Activated CD4-positive, alpha-beta T cell treated with anti-CD3 and anti-CD28 coated beads, Interleukin-2, amount 50 U/mL, for 24 hours (primary cell): Measurements from ENCODE around the gene POLE.
A peak's percentile ranks its signal among the peaks of the same experiment; 100 is the strongest.

Source experiments
- DNase-seq, 2 donors: peaks; one replicate each; pipeline ENCODE4 v3.0.0-alpha.2; 2020; ENCODE audit warnings: low read depth in 1 of 2, low spot score in 1 of 2

Gene POLE

GRCh38 chr12:132617135-132617701 lies 69.9 kb downstream of the POLE start:
- no peak for DNase-seq

- DNase-seq = no peak
Observed at GRCh38 chr12:132615579-132616038, 71.5 kb downstream of the POLE start.

DNA sequence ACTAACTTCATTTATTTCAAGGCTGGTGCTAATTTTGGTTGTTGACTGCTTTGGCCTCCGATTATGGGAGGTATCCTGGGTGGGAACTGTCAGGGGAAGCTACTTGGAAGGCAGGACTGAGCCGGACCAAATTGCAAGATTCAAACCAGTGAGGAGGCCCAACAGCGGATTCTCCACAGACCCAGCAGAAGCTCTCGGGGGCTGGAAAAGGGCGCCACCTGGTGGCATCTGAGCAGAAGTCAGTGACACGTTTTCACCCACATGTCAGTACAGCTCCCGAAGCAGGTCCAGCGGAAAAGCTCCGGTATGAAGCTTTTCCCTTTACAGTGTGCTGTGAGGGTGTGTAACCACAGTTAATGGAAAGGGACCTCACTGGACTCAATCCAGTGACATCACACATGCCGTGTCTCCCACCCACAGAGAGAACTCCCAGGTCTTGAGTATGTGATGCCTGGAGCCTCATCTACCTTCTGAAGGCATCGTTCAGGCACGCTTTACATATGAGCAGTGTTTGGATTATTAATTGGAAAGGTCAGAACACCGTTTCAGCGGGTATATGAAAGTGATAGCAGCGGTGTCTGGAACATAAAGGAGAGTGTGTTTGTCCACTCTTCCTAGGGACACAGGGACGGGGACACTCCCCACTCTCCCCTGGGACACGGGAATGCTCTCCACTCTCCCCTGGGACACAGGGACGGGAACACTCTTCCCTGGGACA lies 72.1 kb downstream of the POLE start:
- DNase-seq = peak; percentile 60 to 78

DNA sequence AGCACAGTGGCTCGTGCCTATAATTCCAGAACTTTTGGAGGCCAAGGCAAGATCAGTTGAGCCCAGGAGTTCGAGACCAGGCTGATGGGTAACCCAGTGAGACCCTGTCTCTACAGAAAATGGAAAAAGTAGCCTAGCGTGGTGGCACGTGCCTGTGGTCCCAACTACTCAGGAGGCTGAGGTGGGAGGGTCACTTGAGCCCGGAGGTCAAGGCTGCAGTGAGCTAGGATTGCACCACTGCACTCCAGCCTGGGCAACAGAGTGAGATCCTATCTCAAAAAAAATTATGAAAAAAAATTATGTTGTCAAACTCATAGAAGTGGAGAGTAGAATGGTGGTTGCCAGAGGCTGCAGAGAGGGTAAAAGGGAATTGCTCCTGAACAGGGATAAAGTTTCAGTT lies 73.1 kb downstream of the POLE start:
- no peak for DNase-seq

DNA sequence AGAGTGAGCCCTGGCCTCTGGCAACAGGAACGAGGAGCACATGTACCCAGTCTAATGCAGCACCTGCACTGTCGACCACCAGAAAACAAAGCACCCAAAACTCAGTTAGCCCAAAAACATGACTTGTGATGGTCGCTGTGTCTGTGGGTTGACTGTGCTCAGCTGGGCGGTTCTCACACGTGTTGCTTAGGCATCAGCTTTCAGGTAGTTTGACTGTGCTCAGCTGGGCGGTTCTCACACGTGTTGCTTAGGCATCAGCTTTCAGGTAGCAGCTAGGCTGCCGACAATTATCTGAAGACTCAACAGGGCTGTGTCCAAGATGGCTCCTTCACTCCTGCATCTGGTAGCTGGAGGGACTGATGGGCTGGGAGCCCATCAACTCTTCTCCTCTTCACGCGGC lies 75.5 kb downstream of the POLE start:
- DNase-seq = no peak

DNA sequence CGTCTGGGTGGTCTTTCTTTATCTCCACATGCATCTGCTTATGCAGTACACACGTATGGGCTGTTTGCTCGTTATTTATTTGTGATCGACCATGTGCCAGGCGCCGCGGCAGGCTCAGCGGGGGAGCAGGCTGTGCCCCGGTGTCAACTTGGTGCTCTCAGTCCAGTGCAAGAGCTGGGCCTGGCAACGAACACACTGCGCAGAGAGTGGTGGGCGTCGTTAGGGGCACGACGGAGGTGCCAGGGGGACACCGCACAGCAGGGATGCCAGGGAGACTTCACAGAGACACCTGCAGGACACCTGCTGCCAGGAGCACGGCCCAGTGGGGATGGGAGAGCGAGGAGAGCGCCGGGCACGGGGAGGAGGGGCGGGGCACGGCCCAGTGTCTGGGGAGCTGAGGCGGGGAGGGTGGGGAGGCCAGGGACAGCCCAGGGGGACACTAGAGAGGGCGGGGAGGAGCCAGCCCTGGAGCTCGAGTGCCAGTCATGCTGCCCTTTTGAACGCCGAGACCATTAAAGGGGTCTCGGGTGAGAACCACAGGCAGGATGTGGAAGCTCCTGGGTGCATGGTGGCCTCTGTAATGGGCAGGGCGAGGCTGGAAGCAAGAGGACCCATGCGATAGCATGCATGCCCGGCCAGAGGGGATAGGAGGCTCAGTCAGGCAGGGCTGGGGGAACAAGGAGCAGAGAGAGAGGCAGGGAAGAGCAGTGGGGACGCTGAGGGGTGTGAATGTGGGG lies 76.1 kb downstream of the POLE start:
- DNase-seq = no peak

GRCh38 chr12:132610051-132610759 lies 76.9 kb downstream of the POLE start, which contains the start of gene LRCOL1:
Gene LRCOL1, minus strand, starts transcription at chr12:132610582. Its CDS starts 4,331 bp downstream, at chr12:132606251.
- DNase-seq = no peak

- no peak for DNase-seq
Observed at GRCh38 chr12:132608231-132609171, 78.6 kb downstream of the POLE start.

DNA sequence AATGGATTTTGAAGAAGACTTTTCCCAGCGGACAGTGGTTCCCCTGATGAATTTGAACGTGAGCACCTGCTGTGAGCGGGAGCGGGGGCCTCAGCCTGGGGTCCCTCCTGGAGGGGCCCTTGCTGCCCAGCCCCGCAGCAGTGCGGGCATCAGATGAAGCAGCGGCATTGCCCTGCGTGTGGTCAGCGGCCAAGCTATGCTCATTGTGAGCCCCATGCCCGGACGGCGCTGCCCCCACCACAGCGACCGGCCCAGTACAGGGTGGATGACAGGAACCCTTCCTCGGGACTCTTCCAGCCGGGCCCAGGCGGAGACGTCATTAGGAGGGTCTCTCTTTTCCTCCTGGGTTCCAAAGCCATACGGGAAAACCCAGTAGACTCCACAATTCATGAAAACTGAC lies 80.2 kb downstream of the POLE start:
- no peak for DNase-seq

DNA sequence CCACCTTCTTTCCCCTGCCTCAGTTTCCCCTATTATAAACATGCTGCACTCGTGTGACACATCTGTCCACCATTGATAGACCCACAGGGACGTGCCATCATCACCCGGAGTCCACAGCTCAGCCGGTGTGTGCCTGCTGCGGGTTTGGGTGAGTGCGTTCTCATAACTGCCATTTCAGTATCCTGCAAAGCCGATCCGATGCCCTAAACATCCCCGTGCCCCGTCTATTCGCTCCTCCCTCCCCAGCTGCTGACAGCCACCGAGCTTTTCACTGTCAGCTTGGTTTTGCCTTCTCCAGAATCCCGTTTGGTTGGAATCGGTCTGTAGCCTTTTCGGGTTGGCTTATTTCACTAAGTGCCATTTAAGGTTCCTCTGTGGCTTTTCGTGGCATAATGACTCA lies 80.7 kb downstream of the POLE start:
- DNase-seq = no peak

DNA sequence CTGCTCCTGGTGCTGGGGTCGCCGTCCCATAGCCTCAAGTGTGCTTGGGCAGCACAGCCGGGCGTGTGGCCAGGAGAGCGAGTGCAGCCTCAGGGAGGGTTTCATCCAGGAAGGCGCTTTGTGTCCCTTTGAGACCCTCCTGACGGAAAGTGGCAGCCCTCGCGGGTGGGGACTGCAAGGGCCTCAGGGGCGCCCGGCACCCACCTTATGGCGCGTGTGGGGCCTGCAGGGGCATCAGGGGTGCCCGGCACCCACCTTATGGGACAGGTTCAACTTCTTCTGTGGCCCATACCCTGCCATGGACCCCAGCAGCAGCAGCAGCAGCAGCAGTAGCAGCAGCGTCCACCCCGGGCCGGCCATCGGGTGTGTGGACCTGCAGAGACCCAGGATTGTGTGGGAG lies 81.2 kb downstream of the POLE start:
- no peak for DNase-seq

GRCh38 chr12:132604668-132605441 lies 82.3 kb downstream of the POLE start:
- DNase-seq = no peak

GRCh38 chr12:132604151-132604618 lies 83.0 kb downstream of the POLE start:
- DNase-seq = no peak

- no peak for DNase-seq
Observed at GRCh38 chr12:132603240-132604150, 83.6 kb downstream of the POLE start.

DNA sequence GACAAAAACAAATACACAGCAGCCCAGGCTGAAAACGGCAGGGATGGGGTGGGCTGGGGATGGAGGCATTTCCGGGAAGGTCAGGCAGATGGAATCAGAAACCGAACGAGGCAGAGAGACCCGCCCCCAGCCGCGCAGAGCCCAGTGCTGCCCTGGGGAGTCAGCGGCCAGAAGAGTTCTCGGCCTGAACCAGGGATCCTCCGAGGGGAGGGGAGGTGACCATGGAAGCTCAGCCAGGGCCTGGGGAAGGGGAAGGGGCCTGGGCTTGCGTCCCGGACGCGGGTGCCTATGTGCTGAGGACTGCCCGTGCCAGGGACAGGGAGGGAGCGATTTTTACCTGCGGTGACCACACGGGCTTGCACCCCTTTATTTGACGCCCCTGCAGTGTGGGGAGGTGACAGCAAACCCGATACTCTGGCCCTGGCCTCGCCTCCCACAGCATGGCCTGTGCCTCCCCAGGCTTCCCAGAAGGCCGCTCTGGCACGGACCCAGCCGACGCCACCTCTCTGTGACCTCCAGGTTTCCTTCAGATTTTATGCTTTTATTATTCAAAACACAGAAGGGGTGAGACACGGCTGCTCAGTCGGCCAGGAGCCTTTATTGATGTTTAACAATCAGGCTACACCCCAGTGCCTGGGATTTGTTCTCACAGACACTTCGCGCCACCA lies 84.4 kb downstream of the POLE start:
- DNase-seq = no peak

DNA sequence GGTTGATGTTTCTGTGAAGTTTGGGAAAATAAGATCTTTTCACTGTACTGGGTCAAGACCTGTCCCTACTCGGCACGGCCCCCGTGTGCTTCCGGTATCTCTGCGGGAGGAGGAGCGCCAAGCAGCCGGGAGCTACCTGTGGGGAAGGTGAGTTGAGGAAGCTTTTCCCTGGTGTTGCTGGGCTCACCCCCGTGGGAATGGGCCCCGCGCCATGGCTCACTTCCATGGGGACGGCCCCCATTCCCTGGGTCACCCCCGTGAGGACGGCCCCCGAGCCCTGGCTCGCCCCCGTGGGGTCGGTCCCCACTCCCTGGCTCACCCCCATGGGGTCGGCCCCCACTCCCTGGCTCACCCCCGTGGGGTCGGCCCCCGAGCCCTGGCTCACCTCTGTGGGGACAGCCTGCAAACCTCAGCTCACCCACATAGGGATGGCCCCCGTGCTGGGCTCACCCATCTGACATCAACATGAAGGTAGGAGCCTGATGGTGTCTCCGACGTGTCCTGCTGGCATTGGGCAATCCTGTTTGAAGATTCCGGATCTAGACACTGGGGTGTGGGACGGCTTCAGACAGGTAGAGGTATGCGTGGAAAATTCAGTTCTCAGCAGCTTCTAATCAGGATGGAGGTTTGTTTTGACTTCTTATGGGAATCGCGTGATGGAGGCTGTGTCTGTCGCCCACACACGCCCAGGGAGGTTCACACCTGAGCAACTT lies 85.8 kb downstream of the POLE start:
- no peak for DNase-seq
